Measurements from ENCODE around the gene OTOF.

OTOF gene

DNA sequence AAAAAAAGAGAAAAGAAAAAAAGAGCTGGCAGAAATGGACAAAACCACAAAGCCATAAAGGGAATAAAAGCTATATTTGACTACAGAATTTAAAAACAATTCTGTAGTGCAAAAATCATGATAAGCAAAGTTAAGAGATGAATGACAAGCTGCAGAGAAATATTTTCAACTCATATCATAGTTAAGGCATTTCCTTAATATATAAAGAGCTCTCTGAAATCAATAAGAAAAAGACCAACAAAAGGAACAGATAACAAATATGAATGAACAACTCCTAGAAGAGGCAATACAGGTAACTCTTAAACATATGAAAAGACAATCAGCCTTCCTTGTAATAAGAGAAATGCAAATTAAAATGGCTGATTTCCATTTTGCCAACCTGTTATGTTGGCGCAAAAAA, 26.2 kb downstream of the OTOF start:
- ChIA-PET CTCF (interaction anchor here (0.6 to 1.2 kb wide), 2 partner anchors 11 to 841 kb away, joined by 3 read pairs; no protein-coding TSS in a partner anchor), POLR2A (ENCODE audit: low non-redundant PET) (no interaction called here)
- TF ChIP-seq, protein P1, sequence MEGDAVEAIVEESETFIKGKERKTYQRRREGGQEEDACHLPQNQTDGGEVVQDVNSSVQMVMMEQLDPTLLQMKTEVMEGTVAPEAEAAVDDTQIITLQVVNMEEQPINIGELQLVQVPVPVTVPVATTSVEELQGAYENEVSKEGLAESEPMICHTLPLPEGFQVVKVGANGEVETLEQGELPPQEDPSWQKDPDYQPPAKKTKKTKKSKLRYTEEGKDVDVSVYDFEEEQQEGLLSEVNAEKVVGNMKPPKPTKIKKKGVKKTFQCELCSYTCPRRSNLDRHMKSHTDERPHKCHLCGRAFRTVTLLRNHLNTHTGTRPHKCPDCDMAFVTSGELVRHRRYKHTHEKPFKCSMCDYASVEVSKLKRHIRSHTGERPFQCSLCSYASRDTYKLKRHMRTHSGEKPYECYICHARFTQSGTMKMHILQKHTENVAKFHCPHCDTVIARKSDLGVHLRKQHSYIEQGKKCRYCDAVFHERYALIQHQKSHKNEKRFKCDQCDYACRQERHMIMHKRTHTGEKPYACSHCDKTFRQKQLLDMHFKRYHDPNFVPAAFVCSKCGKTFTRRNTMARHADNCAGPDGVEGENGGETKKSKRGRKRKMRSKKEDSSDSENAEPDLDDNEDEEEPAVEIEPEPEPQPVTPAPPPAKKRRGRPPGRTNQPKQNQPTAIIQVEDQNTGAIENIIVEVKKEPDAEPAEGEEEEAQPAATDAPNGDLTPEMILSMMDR (conservative IDR thresholded peaks at IDR 0.05; ENCODE audit: low read depth): no peak
- DNase-seq (ENCODE audit: low spot score): no peak
- no peak overlapping the region for H3K27ac ChIP-seq

GRCh38 chr2:26450031-26450635, 27.8 kb downstream of the OTOF start:
- no peak overlapping the region for H3K27ac ChIP-seq

GRCh38 chr2:26449278-26450030, 28.5 kb downstream of the OTOF start:
- DNase-seq (ENCODE audit: low spot score): no peak
- ChIA-PET CTCF (interaction anchor here (0.5 to 0.6 kb wide), 2 partner anchors 16 to 278 kb away, joined by 3 read pairs; no protein-coding TSS in a partner anchor), POLR2A (ENCODE audit: low non-redundant PET) (no interaction called here)
- TF ChIP-seq, protein P1 (conservative IDR thresholded peaks at IDR 0.05; ENCODE audit: low read depth): no peak
- H3K27ac ChIP-seq: no peak overlapping the region

More at GRCh38 chr2:26450031-26450635, 27.8 kb downstream of the OTOF start:
- no peak for DNase-seq (ENCODE audit: low spot score)
- CTCF ChIA-PET: interaction anchor here (0.5 to 0.6 kb wide), 2 partner anchors 17 to 278 kb away, joined by 3 read pairs; no protein-coding TSS in a partner anchor
- POLR2A ChIA-PET (ENCODE audit: low non-redundant PET): no interaction called here
- TF ChIP-seq, protein P1 (conservative IDR thresholded peaks at IDR 0.05; ENCODE audit: low read depth): no peak

- H3K27ac ChIP-seq: no peak overlapping the region
- CTCF ChIA-PET: no interaction called here
- TF ChIP-seq, protein P1 (conservative IDR thresholded peaks at IDR 0.05; ENCODE audit: low read depth): no peak
- DNase-seq (ENCODE audit: low spot score): no peak
- POLR2A ChIA-PET (ENCODE audit: low non-redundant PET): no interaction called here
These were observed 29.3 kb downstream of the OTOF start for GRCh38 chr2:26448651-26449050.

DNA sequence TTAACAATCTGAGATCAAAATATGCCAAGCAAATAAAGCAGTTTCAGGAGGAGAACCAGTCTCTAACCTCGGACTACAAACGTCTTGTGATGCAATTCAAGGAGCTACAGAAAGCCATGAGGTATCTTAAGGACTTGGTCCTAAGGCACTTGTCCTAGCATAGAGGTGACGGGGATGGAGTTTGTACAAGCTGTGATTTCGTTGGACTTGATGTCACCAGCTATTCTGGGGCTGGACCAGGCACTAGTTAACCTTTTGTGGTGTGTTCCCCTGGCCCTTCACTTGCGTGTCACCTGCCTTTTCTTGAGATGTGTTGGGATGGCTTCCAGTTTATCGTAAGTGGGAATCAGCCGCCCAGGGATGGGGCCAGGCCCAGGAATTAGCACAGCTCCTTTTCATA, 33.7 kb downstream of the OTOF start:
- CTCF ChIA-PET: no interaction called here
- H3K27ac ChIP-seq: no peak overlapping the region
- no peak for DNase-seq (ENCODE audit: low spot score)
- POLR2A ChIA-PET (ENCODE audit: low non-redundant PET): no interaction called here
- TF ChIP-seq, protein P1 (conservative IDR thresholded peaks at IDR 0.05; ENCODE audit: low read depth): no peak

DNA sequence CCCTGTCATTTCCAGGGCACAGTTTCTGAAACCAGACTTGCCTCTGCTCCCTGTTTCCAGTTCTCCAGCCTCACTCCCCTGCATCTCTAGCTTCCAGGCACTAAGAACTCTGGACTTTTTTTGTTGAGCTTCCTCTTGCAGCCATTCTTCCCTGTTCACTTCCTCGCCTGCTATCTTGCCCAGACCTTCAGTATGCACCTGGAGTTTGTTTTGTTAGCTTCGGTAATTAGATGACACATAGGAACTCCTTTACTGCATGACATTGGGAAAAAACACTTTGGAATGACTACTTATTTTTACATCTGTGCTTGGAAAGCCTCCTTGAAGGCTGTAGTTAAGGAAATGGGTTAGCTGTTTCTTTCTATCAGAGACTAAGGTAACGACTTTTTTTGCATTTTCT, 35.2 kb downstream of the OTOF start:
- POLR2A ChIA-PET (ENCODE audit: low non-redundant PET): interaction anchor here (1.1 kb wide), 1 partner anchor 10 kb away, joined by 3 read pairs; no protein-coding TSS in a partner anchor
- TF ChIP-seq, protein P1 (conservative IDR thresholded peaks at IDR 0.05; ENCODE audit: low read depth): no peak
- CTCF ChIA-PET: no interaction called here
- DNase-seq (ENCODE audit: low spot score): no peak
- H3K27ac ChIP-seq: no peak overlapping the region

Data from RWPE1 (cell line).